ENCODE results near the gene RECQL5. TPM values are rescaled to one million over a fixed set of nuclear protein-coding genes. Genes with fewer than 3 reads are reported as not detected.

The RECQL5 gene
- total RNA-seq, 2 experiments from 2014 or later, result 90.0 to 139 TPM

DNA sequence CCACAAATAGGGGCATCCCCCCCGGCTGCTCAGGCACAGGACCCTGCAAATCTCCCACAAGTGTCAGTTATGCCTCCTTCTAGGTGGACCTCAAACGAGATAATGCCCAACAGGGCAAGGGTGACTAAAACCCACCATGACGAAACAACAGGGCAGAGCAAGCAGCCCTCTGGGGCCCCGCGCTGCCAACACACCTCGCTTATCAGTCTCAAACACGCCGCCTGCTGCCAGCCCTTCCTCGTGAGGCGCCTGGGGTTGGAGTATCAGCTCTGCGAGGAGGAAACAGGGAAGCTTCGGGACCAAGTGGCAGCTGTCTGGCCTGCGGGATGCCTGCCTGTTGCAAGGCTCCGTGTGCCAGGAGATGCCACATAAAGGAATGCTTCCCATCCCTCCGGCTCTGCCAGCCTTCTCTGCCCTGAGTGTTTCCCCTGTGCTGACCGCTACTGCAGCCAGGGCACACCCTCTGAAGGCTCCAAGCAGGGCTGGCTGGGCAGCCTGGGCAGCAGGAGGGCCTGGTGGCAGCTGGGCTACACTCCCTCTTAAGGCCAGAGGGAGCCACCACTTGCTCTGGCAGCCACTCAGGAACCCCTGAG, 31.2 kb downstream of the RECQL5 start:
- Histone ChIP-seq H3K4me3 (ENCODE audit: low read depth, low read length, poor library complexity, severe bottlenecking) (no peak overlapping the region), H4K20me1 (ENCODE audit: insufficient read depth, low read length) (no peaks in the 10 kb centered on the region), H3K9me2 (ENCODE audit: insufficient read depth, low read length) (no peaks in the 10 kb centered on the region), H3K4me2 (ENCODE audit: low read length) (no peak overlapping the region), H2AFZ (ENCODE audit: low read length) (no peak overlapping the region), H3K9me3 (ENCODE audit: low read length) (no peaks in the 10 kb centered on the region), H3K4me1 (ENCODE audit: insufficient read depth, low read length, poor library complexity, severe bottlenecking) (peaks cover 22% of the 10 kb centered on the region), H3K79me2 (ENCODE audit: insufficient read depth, low read depth, low read length) (no peaks in the 10 kb centered on the region), H3K27ac (ENCODE audit: low read depth, low read length, poor library complexity, severe bottlenecking) (no peak overlapping the region), H3K36me3 (ENCODE audit: insufficient read depth, low read length) (peaks cover 5% of the 10 kb centered on the region; the same call in 1 of the 2 replicates)
- intact Hi-C loops (cut with micrococcal nuclease; ENCODE audit: unreplicated experiment), result no loop called here
- ChIA-PET POLR2A (interaction anchor here (0.8 kb wide), 1 partner anchor 37 kb away, joined by 4 read pairs; no protein-coding TSS in a partner anchor), CTCF (ENCODE audit: unreplicated experiment) (interaction anchor here (0.5 to 0.6 kb wide), 2 partner anchors 13 to 54 kb away, joined by 3 read pairs; no protein-coding TSS in a partner anchor)
- DNase-seq (ENCODE audit: low spot score), result no peak
- BruUV-seq (replicated peaks), result no TSS peak
- TF ChIP-seq, protein P1, sequence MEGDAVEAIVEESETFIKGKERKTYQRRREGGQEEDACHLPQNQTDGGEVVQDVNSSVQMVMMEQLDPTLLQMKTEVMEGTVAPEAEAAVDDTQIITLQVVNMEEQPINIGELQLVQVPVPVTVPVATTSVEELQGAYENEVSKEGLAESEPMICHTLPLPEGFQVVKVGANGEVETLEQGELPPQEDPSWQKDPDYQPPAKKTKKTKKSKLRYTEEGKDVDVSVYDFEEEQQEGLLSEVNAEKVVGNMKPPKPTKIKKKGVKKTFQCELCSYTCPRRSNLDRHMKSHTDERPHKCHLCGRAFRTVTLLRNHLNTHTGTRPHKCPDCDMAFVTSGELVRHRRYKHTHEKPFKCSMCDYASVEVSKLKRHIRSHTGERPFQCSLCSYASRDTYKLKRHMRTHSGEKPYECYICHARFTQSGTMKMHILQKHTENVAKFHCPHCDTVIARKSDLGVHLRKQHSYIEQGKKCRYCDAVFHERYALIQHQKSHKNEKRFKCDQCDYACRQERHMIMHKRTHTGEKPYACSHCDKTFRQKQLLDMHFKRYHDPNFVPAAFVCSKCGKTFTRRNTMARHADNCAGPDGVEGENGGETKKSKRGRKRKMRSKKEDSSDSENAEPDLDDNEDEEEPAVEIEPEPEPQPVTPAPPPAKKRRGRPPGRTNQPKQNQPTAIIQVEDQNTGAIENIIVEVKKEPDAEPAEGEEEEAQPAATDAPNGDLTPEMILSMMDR (conservative IDR thresholded peaks at IDR 0.05; ENCODE audit: low read length), result no peak
- TF ChIP-seq EZH2phosphoT487 (IDR thresholded peaks at IDR 0.05; ENCODE audit: borderline replicate concordance, low read depth, low read length), result no peak

DNA sequence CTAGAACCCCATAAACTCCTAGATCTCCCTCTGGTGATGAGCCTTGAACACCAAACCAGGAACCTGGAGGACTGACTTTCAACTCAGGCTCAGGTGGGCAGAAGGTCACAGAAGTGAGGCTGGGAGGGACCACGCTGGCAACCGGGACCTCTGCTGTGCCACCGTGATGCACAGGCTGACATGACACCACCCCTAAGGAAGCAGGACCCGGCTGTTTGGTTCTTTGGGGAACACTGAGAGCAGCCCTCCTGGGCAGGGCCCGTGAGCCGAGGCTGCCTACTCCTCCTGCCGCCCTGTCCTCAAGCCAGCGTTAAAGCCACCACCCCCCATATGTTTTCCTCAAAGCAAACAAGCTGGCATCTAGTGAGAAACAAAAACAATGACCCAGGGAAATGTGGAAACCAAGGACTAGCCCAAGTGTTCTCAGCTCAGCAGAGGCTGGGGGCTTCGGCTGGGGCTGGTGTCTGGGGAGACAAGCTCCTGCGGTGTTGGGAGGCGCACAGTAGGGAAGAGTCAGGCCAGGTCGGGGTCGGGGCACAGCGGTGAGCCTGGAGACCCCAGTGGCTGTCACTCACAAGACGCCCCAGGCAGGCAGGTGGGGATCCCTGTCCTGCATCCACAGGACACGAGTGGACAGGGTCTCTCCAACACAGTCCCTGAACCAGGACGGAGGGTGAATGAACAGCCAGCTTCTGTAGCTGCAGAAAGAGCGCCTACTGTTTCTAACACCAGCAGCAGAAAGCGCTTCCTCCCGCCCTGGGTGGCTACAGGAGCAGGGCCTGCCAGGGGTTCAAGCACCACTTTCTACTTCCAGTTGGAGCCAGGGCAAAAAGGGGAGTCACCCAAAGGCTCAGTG, 32.0 kb downstream of the RECQL5 start:
- H3K4me2 ChIP-seq (ENCODE audit: low read length), result no peak overlapping the region

DNA sequence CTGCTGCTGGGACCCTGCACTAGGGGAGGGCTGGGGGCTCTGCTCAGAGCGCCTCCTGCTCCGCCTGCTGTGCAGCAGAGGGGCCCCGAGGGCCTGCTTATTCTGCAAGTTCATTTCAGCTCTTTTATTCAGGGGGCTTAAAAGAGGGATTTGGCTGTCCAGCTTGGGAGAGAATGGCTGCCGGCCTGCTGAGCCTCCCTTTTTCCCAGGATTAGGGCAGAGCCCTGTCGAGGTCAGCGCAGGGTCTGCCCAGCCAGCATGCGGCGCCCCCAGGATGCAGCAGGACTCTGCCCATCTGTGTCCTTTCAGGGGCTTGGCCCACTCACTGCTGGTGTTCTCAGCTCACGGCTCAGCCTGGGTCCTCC, 32.6 kb downstream of the RECQL5 start:
- Histone ChIP-seq H3K4me2 (ENCODE audit: low read length) (no peak overlapping the region), H2AFZ (ENCODE audit: low read length) (no peak overlapping the region), H3K27ac (ENCODE audit: low read depth, low read length, poor library complexity, severe bottlenecking) (no peak overlapping the region), H3K9me2 (ENCODE audit: insufficient read depth, low read length) (no peaks in the 10 kb centered on the region), H3K79me2 (ENCODE audit: insufficient read depth, low read depth, low read length) (no peaks in the 10 kb centered on the region), H3K4me3 (ENCODE audit: low read depth, low read length, poor library complexity, severe bottlenecking) (no peak overlapping the region), H4K20me1 (ENCODE audit: insufficient read depth, low read length) (no peaks in the 10 kb centered on the region), H3K4me1 (ENCODE audit: insufficient read depth, low read length, poor library complexity, severe bottlenecking) (peaks cover 22% of the 10 kb centered on the region), H3K36me3 (ENCODE audit: insufficient read depth, low read length) (peaks cover 15% of the 10 kb centered on the region; the same call in 1 of the 2 replicates), H3K9me3 (ENCODE audit: low read length) (no peaks in the 10 kb centered on the region)
- DNase-seq (ENCODE audit: low spot score), result no peak
- ChIA-PET POLR2A (interaction anchor here (0.6 to 2.0 kb wide), 3 partner anchors 114 to 624 kb away, joined by 4 to 7 read pairs (median 5); no protein-coding TSS in a partner anchor), CTCF (ENCODE audit: unreplicated experiment) (interaction anchor here (0.5 to 2.4 kb wide), 7 partner anchors 19 to 161 kb away, joined by 3 to 35 read pairs (median 3); no protein-coding TSS in a partner anchor)
- no TSS peak for BruUV-seq (replicated peaks)
- no peak for TF ChIP-seq EZH2phosphoT487 (IDR thresholded peaks at IDR 0.05; ENCODE audit: borderline replicate concordance, low read depth, low read length)
- TF ChIP-seq, protein P1 (conservative IDR thresholded peaks at IDR 0.05; ENCODE audit: low read length), result no peak
- intact Hi-C loops (cut with micrococcal nuclease; ENCODE audit: unreplicated experiment), result loop anchor here (5.0 kb wide), 1 partner anchor 33 kb away; the partner anchor contains the start of genes RECQL5 and SAP30BP

More for the DNA sequence above, 32.0 kb downstream of the RECQL5 start:
- Histone ChIP-seq H3K79me2 (ENCODE audit: insufficient read depth, low read depth, low read length) (no peaks in the 10 kb centered on the region), H3K36me3 (ENCODE audit: insufficient read depth, low read length) (peaks cover 11% of the 10 kb centered on the region; the same call in 1 of the 2 replicates), H3K27ac (ENCODE audit: low read depth, low read length, poor library complexity, severe bottlenecking) (no peak overlapping the region), H3K4me1 (ENCODE audit: insufficient read depth, low read length, poor library complexity, severe bottlenecking) (peaks cover 22% of the 10 kb centered on the region), H3K9me2 (ENCODE audit: insufficient read depth, low read length) (no peaks in the 10 kb centered on the region), H2AFZ (ENCODE audit: low read length) (no peak overlapping the region), H3K4me3 (ENCODE audit: low read depth, low read length, poor library complexity, severe bottlenecking) (no peak overlapping the region), H3K9me3 (ENCODE audit: low read length) (no peaks in the 10 kb centered on the region), H4K20me1 (ENCODE audit: insufficient read depth, low read length) (no peaks in the 10 kb centered on the region)
- BruUV-seq (replicated peaks), result no TSS peak
- no peak for DNase-seq (ENCODE audit: low spot score)
- CTCF ChIA-PET (ENCODE audit: unreplicated experiment), result interaction anchor here (0.5 to 0.6 kb wide), 2 partner anchors 12 to 55 kb away, joined by 3 read pairs; no protein-coding TSS in a partner anchor
- intact Hi-C loops (cut with micrococcal nuclease; ENCODE audit: unreplicated experiment), result loop anchor here (5.0 kb wide), 1 partner anchor 32 kb away; the partner anchor contains the start of genes RECQL5 and SAP30BP
- TF ChIP-seq EZH2phosphoT487 (IDR thresholded peaks at IDR 0.05; ENCODE audit: borderline replicate concordance, low read depth, low read length), result no peak
- POLR2A ChIA-PET, result interaction anchor here (0.8 kb wide), 1 partner anchor 36 kb away, joined by 4 read pairs; no protein-coding TSS in a partner anchor
